MCF 10A (cell line): ENCODE results near the gene NPC2. TPM values are rescaled to one million over a fixed set of nuclear protein-coding genes. Genes with fewer than 3 reads are reported as not detected.

Experiments used
- BruUV-seq: library from RNA; stranded (reverse); fragments of 400-500 nt; replicated peaks from 2 replicates; lab custom pipeline; 2021; lab: Mats Ljungman, UMichigan
- CTCF ChIA-PET: fragments of 300-600 bp; sonication (Branson Sonifier 250); formaldehyde crosslinking; extraction: SDS; loops from one replicate; lab custom pipeline; 2021; ENCODE audit warnings: antibody characterized with exemption, inconsistent platforms; lab: Yijun Ruan, JAX
- POLR2A ChIA-PET: fragments of 300-600, 350-650 bp; sonication (Branson Sonifier 250); formaldehyde crosslinking; extraction: SDS; loops from one replicate; lab custom pipeline; 2020; ENCODE audit warnings: antibody characterized with exemption, inconsistent platforms; lab: Yijun Ruan, JAX
- DNase-seq: peaks from one replicate; pipeline ENCODE4 v3.0.0-alpha.2; 2018; ENCODE audit not compliant: unreplicated experiment
- H3K27ac Mint-ChIP-seq: one replicate; pipeline ENCODE4 v1.8.0; 2022; ENCODE audit warnings: mild to moderate bottlenecking, low read depth, mixed read lengths; ENCODE audit not compliant: unreplicated experiment
- H3K27me3 Mint-ChIP-seq: one replicate; pipeline ENCODE4 v1.8.0; 2022; ENCODE audit warnings: mixed read lengths; ENCODE audit not compliant: insufficient read depth, unreplicated experiment
- H3K36me3 Mint-ChIP-seq: one replicate; pipeline ENCODE4 v1.8.0; 2022; ENCODE audit warnings: mild to moderate bottlenecking, moderate library complexity, mixed read lengths; ENCODE audit not compliant: insufficient read depth, unreplicated experiment
- H3K4me1 Mint-ChIP-seq: one replicate; pipeline ENCODE4 v1.8.0; 2022; ENCODE audit warnings: mixed read lengths; ENCODE audit not compliant: insufficient read depth, unreplicated experiment
- H3K4me3 Mint-ChIP-seq: one replicate; pipeline ENCODE4 v1.8.0; 2022; ENCODE audit warnings: mild to moderate bottlenecking, moderate library complexity, mixed read lengths; ENCODE audit not compliant: unreplicated experiment
- H3K9me3 Mint-ChIP-seq: one replicate; pipeline ENCODE4 v1.8.0; 2022; ENCODE audit warnings: mixed read lengths; ENCODE audit not compliant: unreplicated experiment
- CTCF ChIP-seq: fragments of 200-600 bp; IDR thresholded peaks from one replicate; pipeline ENCODE4 v1.8.0; 2022; ENCODE audit warnings: antibody characterized with exemption, mild to moderate bottlenecking; ENCODE audit not compliant: unreplicated experiment
- intact Hi-C: fragments of 100-400 bp; cut with micrococcal nuclease; formaldehyde crosslinking; loops from 2 replicates; pipeline ENCODE4 v1.14.1; 2022
- total RNA-seq: library from RNA; stranded (reverse); gene quantifications from 2 replicates; pipeline ENCODE4 v1.2.3, GENCODE V29; 2022

NPC2 gene
- total RNA-seq, 1 experiment from 2014 or later: 128 TPM

GRCh38 chr14:74515891-74516412, 22.8 kb upstream of the NPC2 start:
- CTCF ChIA-PET: interaction anchor here (0.6 kb wide), 1 partner anchor 212 kb away, joined by 5 read pairs; no protein-coding TSS in a partner anchor
- POLR2A ChIA-PET: no interaction called here
- no peak for DNase-seq
- H3K27ac Mint-ChIP-seq: no peak overlapping the region
- H3K36me3 Mint-ChIP-seq: peaks cover 12% of the 10 kb centered on the region
- peaks cover 7% of the 10 kb centered on the region for H3K4me1 Mint-ChIP-seq
- H3K9me3 Mint-ChIP-seq: no peaks in the 10 kb centered on the region
- intact Hi-C loops: no loop called here
- TF ChIP-seq CTCF: no peak
- BruUV-seq: no TSS peak
- no peaks in the 10 kb centered on the region for H3K27me3 Mint-ChIP-seq
- no peak overlapping the region for H3K4me3 Mint-ChIP-seq

- no peak for TF ChIP-seq CTCF
- intact Hi-C loops: no loop called here
- BruUV-seq: no TSS peak
- ChIA-PET POLR2A (interaction anchor here (0.6 kb wide), 1 partner anchor 580 kb away, joined by 3 read pairs; no protein-coding TSS in a partner anchor), CTCF (no interaction called here)
- Mint-ChIP-seq H3K4me3 (no peak overlapping the region), H3K36me3 (peaks cover 12% of the 10 kb centered on the region), H3K27me3 (no peaks in the 10 kb centered on the region), H3K9me3 (no peaks in the 10 kb centered on the region), H3K27ac (no peak overlapping the region), H3K4me1 (peaks cover 9% of the 10 kb centered on the region)
- no peak for DNase-seq
Measured at GRCh38 chr14:74514471-74514941, 21.4 kb upstream of the NPC2 start.

- DNase-seq: no peak
- POLR2A ChIA-PET: no interaction called here
- intact Hi-C loops: no loop called here
- Mint-ChIP-seq H3K27ac (no peak overlapping the region), H3K36me3 (peaks cover 14% of the 10 kb centered on the region), H3K27me3 (no peaks in the 10 kb centered on the region), H3K4me3 (no peak overlapping the region), H3K9me3 (no peaks in the 10 kb centered on the region), H3K4me1 (peaks cover 9% of the 10 kb centered on the region)
- no TSS peak for BruUV-seq
- CTCF ChIA-PET: interaction anchor here (0.7 to 2.4 kb wide), 5 partner anchors 9 to 60 kb away, joined by 3 to 5 read pairs (median 3); no protein-coding TSS in a partner anchor
- TF ChIP-seq CTCF: no peak
Measured at GRCh38 chr14:74511966-74512830, 19.1 kb upstream of the NPC2 start.

- intact Hi-C loops: no loop called here
- ChIA-PET CTCF (interaction anchor here (0.7 to 2.4 kb wide), 4 partner anchors 8 to 52 kb away, joined by 3 to 5 read pairs (median 4); no protein-coding TSS in a partner anchor), POLR2A (interaction anchor here (0.7 kb wide), 1 partner anchor 8 kb away, joined by 4 read pairs; no protein-coding TSS in a partner anchor)
- no peak overlapping the region for H3K4me3 Mint-ChIP-seq
- H3K4me1 Mint-ChIP-seq: peaks cover 9% of the 10 kb centered on the region
- TF ChIP-seq CTCF: no peak
- no peaks in the 10 kb centered on the region for H3K27me3 Mint-ChIP-seq
- peak overlapping the region; percentile 63 for H3K27ac Mint-ChIP-seq
- H3K36me3 Mint-ChIP-seq: peaks cover 26% of the 10 kb centered on the region
- no TSS peak for BruUV-seq
- H3K9me3 Mint-ChIP-seq: no peaks in the 10 kb centered on the region
- no peak for DNase-seq
Measured at GRCh38 chr14:74510959-74511409, 17.9 kb upstream of the NPC2 start.
